Measurements from ENCODE around the gene STARD5. TPM values are rescaled to one million over a fixed set of nuclear protein-coding genes. Genes with fewer than 3 reads are reported as not detected.

STARD5 gene
- total and polyA plus RNA-seq, 2 experiments from 2014 or later: 7.2 to 12.1 TPM

DNA sequence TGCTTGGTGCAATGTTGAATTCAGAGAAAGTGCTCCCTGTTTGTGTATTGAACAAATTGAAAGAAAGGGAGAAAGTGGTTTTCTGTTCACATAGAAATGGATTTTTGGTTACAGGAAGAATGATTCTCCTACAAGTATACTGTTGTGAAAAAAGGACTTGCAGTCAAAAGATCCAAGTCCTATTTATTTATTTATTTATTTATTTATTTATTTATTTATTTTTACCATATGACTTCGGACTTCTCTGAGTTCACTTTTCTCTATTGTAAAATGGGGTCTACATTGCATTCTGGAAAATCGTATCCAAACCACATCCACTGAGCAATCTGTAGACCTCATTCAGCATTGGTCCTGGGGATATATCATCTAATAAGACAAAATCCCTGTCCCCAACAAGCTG, 46.1 kb downstream of the STARD5 start:
- WGBS, 2 experiments (ENCODE audit: low coverage in 1 of 2, low lambda C conversion rate in 2 of 2, missing lambda C conversion rate in 2 of 2): 79 to 81% methylated on average over 2 of the region's 2 CpGs
- Histone ChIP-seq H3K79me2 (ENCODE audit: insufficient read depth) (no peaks in the 10 kb centered on the region), H3K27me3 (replicated peaks; ENCODE audit: insufficient read depth) (no peaks in the 10 kb centered on the region), H3K27ac (no peak overlapping the region), H2AFZ (no peak overlapping the region), H3F3A (ENCODE audit: insufficient read depth) (peaks cover 11% of the 10 kb centered on the region), H4K20me1 (ENCODE audit: insufficient read depth) (no peaks in the 10 kb centered on the region), H3K4me3 (no peak overlapping the region), H3K4me1 (ENCODE audit: insufficient read depth) (peaks cover 11% of the 10 kb centered on the region), H3K9me3 (ENCODE audit: low read depth) (no peaks in the 10 kb centered on the region), H3K9me2 (ENCODE audit: insufficient read depth) (no peaks in the 10 kb centered on the region), H3K36me3 (ENCODE audit: low read depth) (no peaks in the 10 kb centered on the region), H3K9ac (no peak overlapping the region), H3K4me2 (ENCODE audit: unreplicated experiment) (no peak overlapping the region)
- DNase-seq: no peak
- in situ Hi-C loops (cut with MboI): loop anchor here (5.0 kb wide), 1 partner anchor 124 kb away; no protein-coding TSS in a partner anchor
- TF ChIP-seq EZH2phosphoT487 (IDR thresholded peaks at IDR 0.05; ENCODE audit: insufficient read depth, low read depth) (no peak), EZH2 (IDR thresholded peaks at IDR 0.05; ENCODE audit: insufficient read depth, poor library complexity, severe bottlenecking) (no peak)

DNA sequence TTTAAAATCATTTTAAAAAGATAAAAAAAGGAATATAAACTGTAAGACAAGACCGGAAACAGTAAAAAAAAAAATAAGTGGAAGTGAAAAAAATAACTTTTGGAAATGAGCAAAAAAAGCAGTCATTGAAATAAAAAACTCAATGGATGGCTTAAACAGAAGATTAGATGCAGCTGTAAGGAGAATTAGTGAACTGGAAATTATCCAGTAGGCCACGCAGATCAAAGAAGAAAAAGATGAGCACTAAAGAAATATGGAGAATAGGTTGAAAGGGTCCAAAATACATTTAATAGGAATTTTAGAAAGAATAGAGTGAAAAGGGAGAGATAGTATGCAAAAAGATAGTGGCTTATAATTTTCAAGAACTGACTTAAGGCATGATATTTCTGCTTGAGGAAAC, 47.0 kb downstream of the STARD5 start:
- Histone ChIP-seq H3K27me3 (replicated peaks; ENCODE audit: insufficient read depth) (no peaks in the 10 kb centered on the region), H3K27ac (no peak overlapping the region), H4K20me1 (ENCODE audit: insufficient read depth) (no peaks in the 10 kb centered on the region), H3K9ac (no peak overlapping the region), H2AFZ (no peak overlapping the region), H3F3A (ENCODE audit: insufficient read depth) (peaks cover 11% of the 10 kb centered on the region), H3K36me3 (ENCODE audit: low read depth) (no peaks in the 10 kb centered on the region), H3K9me2 (ENCODE audit: insufficient read depth) (no peaks in the 10 kb centered on the region), H3K4me1 (ENCODE audit: insufficient read depth) (peaks cover 11% of the 10 kb centered on the region), H3K9me3 (ENCODE audit: low read depth) (no peaks in the 10 kb centered on the region), H3K4me3 (no peak overlapping the region), H3K79me2 (ENCODE audit: insufficient read depth) (no peaks in the 10 kb centered on the region), H3K4me2 (ENCODE audit: unreplicated experiment) (no peak overlapping the region)
- no peak for DNase-seq
- TF ChIP-seq EZH2 (IDR thresholded peaks at IDR 0.05; ENCODE audit: insufficient read depth, poor library complexity, severe bottlenecking) (no peak), EZH2phosphoT487 (IDR thresholded peaks at IDR 0.05; ENCODE audit: insufficient read depth, low read depth) (no peak)
- 74 to 93% methylated on average over 2 of the region's 2 CpGs for WGBS, 2 experiments (ENCODE audit: low coverage in 1 of 2, low lambda C conversion rate in 2 of 2, missing lambda C conversion rate in 2 of 2)
- in situ Hi-C loops (cut with MboI): loop anchor here (5.0 kb wide), 1 partner anchor 125 kb away; no protein-coding TSS in a partner anchor

GRCh38 chr15:81275711-81276392, 48.1 kb downstream of the STARD5 start:
- Histone ChIP-seq H3K9me3 (ENCODE audit: low read depth) (no peaks in the 10 kb centered on the region), H3K4me3 (no peak overlapping the region), H3K4me1 (ENCODE audit: insufficient read depth) (peaks cover 12% of the 10 kb centered on the region), H3K4me2 (ENCODE audit: unreplicated experiment) (peak overlapping the region; percentile 40), H3K27me3 (replicated peaks; ENCODE audit: insufficient read depth) (no peaks in the 10 kb centered on the region), H3K9ac (no peak overlapping the region), H2AFZ (peak overlapping the region; percentile 13; the same call in 1 of the 2 replicates), H4K20me1 (ENCODE audit: insufficient read depth) (no peaks in the 10 kb centered on the region), H3F3A (ENCODE audit: insufficient read depth) (peaks cover 11% of the 10 kb centered on the region), H3K9me2 (ENCODE audit: insufficient read depth) (no peaks in the 10 kb centered on the region), H3K79me2 (ENCODE audit: insufficient read depth) (no peaks in the 10 kb centered on the region), H3K36me3 (ENCODE audit: low read depth) (no peaks in the 10 kb centered on the region), H3K27ac (no peak overlapping the region)
- peak; percentile 21 for DNase-seq
- in situ Hi-C loops (cut with MboI): loop anchor here (5.0 kb wide), 1 partner anchor 126 kb away; no protein-coding TSS in a partner anchor
- 57 to 65% methylated on average over 3 of the region's 3 CpGs for WGBS, 2 experiments (ENCODE audit: low coverage in 1 of 2, low lambda C conversion rate in 2 of 2, missing lambda C conversion rate in 2 of 2)
- TF ChIP-seq EZH2 (IDR thresholded peaks at IDR 0.05; ENCODE audit: insufficient read depth, poor library complexity, severe bottlenecking): no peak
- no peak for TF ChIP-seq EZH2phosphoT487 (IDR thresholded peaks at IDR 0.05; ENCODE audit: insufficient read depth, low read depth)

DNA sequence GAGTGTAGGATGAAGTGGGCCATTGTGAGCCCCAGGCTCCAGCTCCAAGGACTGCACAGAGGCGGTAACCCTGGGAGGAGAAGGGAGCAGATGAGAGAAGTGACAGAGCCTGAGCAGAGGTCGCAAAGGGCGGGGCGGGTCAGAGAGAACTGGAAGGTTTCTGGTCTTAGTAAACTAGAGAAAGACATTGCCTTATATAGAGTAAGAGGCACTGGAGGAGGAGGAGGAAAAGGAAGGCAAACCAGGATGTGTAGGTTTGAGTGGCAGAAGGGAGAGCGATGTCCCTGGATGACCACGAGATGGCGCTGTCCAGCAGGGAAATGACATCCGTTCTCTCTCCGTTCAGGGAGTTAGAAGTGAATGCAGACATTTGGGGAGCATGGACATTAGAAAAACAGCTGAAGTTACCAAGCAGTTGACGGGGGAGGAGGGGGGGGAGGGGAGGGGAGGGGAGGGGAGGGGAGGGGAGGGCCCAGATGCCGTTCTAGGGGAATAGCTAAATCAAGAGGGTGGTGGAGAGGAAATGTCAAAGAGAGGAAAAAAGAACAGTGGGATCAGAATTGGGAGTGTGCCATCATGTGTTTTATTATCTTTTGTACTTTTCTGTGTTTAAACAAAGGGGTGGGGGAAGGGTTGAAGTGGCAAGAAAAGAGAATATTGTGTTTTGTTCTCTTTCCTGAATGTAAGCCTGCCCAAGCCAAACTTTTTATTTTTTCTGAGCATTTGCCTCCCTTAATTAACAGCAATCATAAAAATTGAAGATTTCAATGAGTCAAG, 48.8 kb downstream of the STARD5 start:
- Histone ChIP-seq H3K79me2 (ENCODE audit: insufficient read depth) (no peaks in the 10 kb centered on the region), H3K4me1 (ENCODE audit: insufficient read depth) (peaks cover 19% of the 10 kb centered on the region), H3K27me3 (replicated peaks; ENCODE audit: insufficient read depth) (no peaks in the 10 kb centered on the region), H3K4me2 (ENCODE audit: unreplicated experiment) (peak overlapping the region; percentile 40), H3K9me3 (ENCODE audit: low read depth) (no peaks in the 10 kb centered on the region), H3K9ac (no peak overlapping the region), H2AFZ (peak overlapping the region; percentile 13; the same call in 1 of the 2 replicates), H3F3A (ENCODE audit: insufficient read depth) (peaks cover 11% of the 10 kb centered on the region), H3K36me3 (ENCODE audit: low read depth) (no peaks in the 10 kb centered on the region), H3K4me3 (no peak overlapping the region), H3K27ac (no peak overlapping the region), H3K9me2 (ENCODE audit: insufficient read depth) (no peaks in the 10 kb centered on the region), H4K20me1 (ENCODE audit: insufficient read depth) (no peaks in the 10 kb centered on the region)
- peak; percentile 81 for DNase-seq
- TF ChIP-seq EZH2 (IDR thresholded peaks at IDR 0.05; ENCODE audit: insufficient read depth, poor library complexity, severe bottlenecking) (no peak), EZH2phosphoT487 (IDR thresholded peaks at IDR 0.05; ENCODE audit: insufficient read depth, low read depth) (no peak)
- WGBS, 2 experiments (ENCODE audit: low coverage in 1 of 2, low lambda C conversion rate in 2 of 2, missing lambda C conversion rate in 2 of 2): 9 to 10% methylated on average over 8 to 11 of the region's 11 CpGs
- in situ Hi-C loops (cut with MboI): loop anchor here (5.0 kb wide), 1 partner anchor 127 kb away; no protein-coding TSS in a partner anchor
